Heart left ventricle (tissue), 13 donors: ENCODE measurements around the gene RXFP2.

Source experiments
- POLR2A ChIP-seq, 2 donors: fragments of 450-650 bp; IDR thresholded peaks; one replicate each; pipeline ENCODE4 v1.6.1; 2017; ENCODE audit warnings: antibody characterized with exemption in 2 of 2, mild to moderate bottlenecking in 2 of 2, moderate library complexity in 2 of 2
- TF ChIP-seq, protein P1 (sequence below), 12 donors: fragments of 200-600 bp; sonication (generic) in 4 of 12; IDR thresholded peaks; one replicate each; pipeline versions ENCODE4 v1.5.0 to v1.8.0; 2018 to 2022; ENCODE audit warnings: antibody characterized with exemption in 12 of 12, mild to moderate bottlenecking in 5 of 12
- donor health status: ischemic (EF 13 %, LVEDD 7.1; RV severe dilation, severe dysfunction).
- donor health status: DM: no; HTN: yes; CAD: no.
- donor health status: DM: no; HTN: no; CAD: no.
- donor health status: ischemic (EF 25% LVEDD 6.9; RV normal size, moderate dysfunction).
- donor health status: ischemic (EF 25% LVEDD 5.7; RV mildly dilated, moderate dysfunction).
- donor health status: ischemic (EF 35%, LVEDD 5.7; RV mildly dilated, moderate dysfunction).
- donor health status: nonischemic (EF 11% LVEDD 7.7; RV severe dilation, severe dysfunction).
- donor health status: DM: yes; HTN: yes; CAD: no.
- donor health status: PGD.
- donor health status: ischemic (EF 29% LVEDD 5.4; RV normal size, mild dysfunction).
- donor health status: nonischemic (EF 23%, LVEDD 6.1; RV moderate dilation, normal function).

GRCh38 chr13:31814536-31814935, 75.2 kb downstream of the RXFP2 start:
- TF ChIP-seq, protein P1, sequence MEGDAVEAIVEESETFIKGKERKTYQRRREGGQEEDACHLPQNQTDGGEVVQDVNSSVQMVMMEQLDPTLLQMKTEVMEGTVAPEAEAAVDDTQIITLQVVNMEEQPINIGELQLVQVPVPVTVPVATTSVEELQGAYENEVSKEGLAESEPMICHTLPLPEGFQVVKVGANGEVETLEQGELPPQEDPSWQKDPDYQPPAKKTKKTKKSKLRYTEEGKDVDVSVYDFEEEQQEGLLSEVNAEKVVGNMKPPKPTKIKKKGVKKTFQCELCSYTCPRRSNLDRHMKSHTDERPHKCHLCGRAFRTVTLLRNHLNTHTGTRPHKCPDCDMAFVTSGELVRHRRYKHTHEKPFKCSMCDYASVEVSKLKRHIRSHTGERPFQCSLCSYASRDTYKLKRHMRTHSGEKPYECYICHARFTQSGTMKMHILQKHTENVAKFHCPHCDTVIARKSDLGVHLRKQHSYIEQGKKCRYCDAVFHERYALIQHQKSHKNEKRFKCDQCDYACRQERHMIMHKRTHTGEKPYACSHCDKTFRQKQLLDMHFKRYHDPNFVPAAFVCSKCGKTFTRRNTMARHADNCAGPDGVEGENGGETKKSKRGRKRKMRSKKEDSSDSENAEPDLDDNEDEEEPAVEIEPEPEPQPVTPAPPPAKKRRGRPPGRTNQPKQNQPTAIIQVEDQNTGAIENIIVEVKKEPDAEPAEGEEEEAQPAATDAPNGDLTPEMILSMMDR (IDR thresholded peaks at IDR 0.05) = no peak
- no peak for TF ChIP-seq POLR2A (IDR thresholded peaks at IDR 0.05)
